ENCODE data around the gene BMP4.

The BMP4 gene

GRCh38 chr14:53963320-53964227 lies 6.9 kb upstream of the BMP4 start:
- no peaks in the 10 kb centered on the region for H3K4me1 ChIP-seq (ENCODE audit: control insufficient read depth in 1 of 2, insufficient read depth in 1 of 2, low read depth in 1 of 2, low read length in 1 of 2)
- H3K9me3 ChIP-seq = no peaks in the 10 kb centered on the region
- H3K27me3 ChIP-seq = peaks cover 82% of the 10 kb centered on the region
- no peak overlapping the region for H3K4me3 ChIP-seq (ENCODE audit: low read depth in 1 of 2, low read length in 1 of 2)
- H3K27ac ChIP-seq = no peak overlapping the region
- no peaks in the 10 kb centered on the region for H3K36me3 ChIP-seq
- no peak for TF ChIP-seq CTCF (IDR thresholded peaks at IDR 0.05)

GRCh38 chr14:53962953-53963319 lies 6.3 kb upstream of the BMP4 start:
- H3K27ac ChIP-seq = no peak overlapping the region
- H3K4me1 ChIP-seq (ENCODE audit: control insufficient read depth in 1 of 2, insufficient read depth in 1 of 2, low read depth in 1 of 2, low read length in 1 of 2) = no peaks in the 10 kb centered on the region
- no peaks in the 10 kb centered on the region for H3K36me3 ChIP-seq
- TF ChIP-seq CTCF (IDR thresholded peaks at IDR 0.05) = no peak
- no peak overlapping the region for H3K4me3 ChIP-seq (ENCODE audit: low read depth in 1 of 2, low read length in 1 of 2)
- H3K9me3 ChIP-seq = no peaks in the 10 kb centered on the region
- H3K27me3 ChIP-seq = peaks cover 88% of the 10 kb centered on the region

GRCh38 chr14:53958628-53959027 lies 2.0 kb upstream of the BMP4 start:
- Histone ChIP-seq H3K27ac (no peak overlapping the region), H3K36me3 (no peaks in the 10 kb centered on the region), H3K4me1 (ENCODE audit: control insufficient read depth in 1 of 2, insufficient read depth in 1 of 2, low read depth in 1 of 2, low read length in 1 of 2) (peaks cover 10 to 14% of the 10 kb centered on the region in 2 experiments), H3K9me3 (no peaks in the 10 kb centered on the region), H3K4me3 (ENCODE audit: low read depth in 1 of 2, low read length in 1 of 2) (no peak overlapping the region), H3K27me3 (peaks cover 100% of the 10 kb centered on the region)
- no peak for TF ChIP-seq CTCF (IDR thresholded peaks at IDR 0.05)

GRCh38 chr14:53957739-53958138 lies 1.1 kb upstream of the BMP4 start:
- no peaks in the 10 kb centered on the region for H3K36me3 ChIP-seq
- H3K9me3 ChIP-seq = no peaks in the 10 kb centered on the region
- H3K4me3 ChIP-seq (ENCODE audit: low read depth in 1 of 2, low read length in 1 of 2) = no peak overlapping the region
- no peak overlapping the region for H3K27ac ChIP-seq
- H3K27me3 ChIP-seq = peaks cover 100% of the 10 kb centered on the region
- TF ChIP-seq CTCF (IDR thresholded peaks at IDR 0.05) = no peak
- peaks cover 10 to 14% of the 10 kb centered on the region in 2 experiments for H3K4me1 ChIP-seq (ENCODE audit: control insufficient read depth in 1 of 2, insufficient read depth in 1 of 2, low read depth in 1 of 2, low read length in 1 of 2)

GRCh38 chr14:53955671-53956426 lies 776 bp downstream of the BMP4 start:
- no peaks in the 10 kb centered on the region for H3K9me3 ChIP-seq
- no peak overlapping the region for H3K4me3 ChIP-seq (ENCODE audit: low read depth in 1 of 2, low read length in 1 of 2)
- H3K27ac ChIP-seq = no peak overlapping the region
- H3K27me3 ChIP-seq = peaks cover 100% of the 10 kb centered on the region
- H3K4me1 ChIP-seq (ENCODE audit: control insufficient read depth in 1 of 2, insufficient read depth in 1 of 2, low read depth in 1 of 2, low read length in 1 of 2) = peaks cover 10 to 14% of the 10 kb centered on the region in 2 experiments
- no peak for TF ChIP-seq CTCF (IDR thresholded peaks at IDR 0.05)
- H3K36me3 ChIP-seq = no peaks in the 10 kb centered on the region

Data from neutrophil (primary cell).